ENCODE data around the gene ME3. TPM values are rescaled to one million over a fixed set of nuclear protein-coding genes. Genes with fewer than 3 reads are reported as not detected.

ME3 gene
- total RNA-seq, 2 donors from 2014 or later = 62.4 to 62.5 TPM

DNA sequence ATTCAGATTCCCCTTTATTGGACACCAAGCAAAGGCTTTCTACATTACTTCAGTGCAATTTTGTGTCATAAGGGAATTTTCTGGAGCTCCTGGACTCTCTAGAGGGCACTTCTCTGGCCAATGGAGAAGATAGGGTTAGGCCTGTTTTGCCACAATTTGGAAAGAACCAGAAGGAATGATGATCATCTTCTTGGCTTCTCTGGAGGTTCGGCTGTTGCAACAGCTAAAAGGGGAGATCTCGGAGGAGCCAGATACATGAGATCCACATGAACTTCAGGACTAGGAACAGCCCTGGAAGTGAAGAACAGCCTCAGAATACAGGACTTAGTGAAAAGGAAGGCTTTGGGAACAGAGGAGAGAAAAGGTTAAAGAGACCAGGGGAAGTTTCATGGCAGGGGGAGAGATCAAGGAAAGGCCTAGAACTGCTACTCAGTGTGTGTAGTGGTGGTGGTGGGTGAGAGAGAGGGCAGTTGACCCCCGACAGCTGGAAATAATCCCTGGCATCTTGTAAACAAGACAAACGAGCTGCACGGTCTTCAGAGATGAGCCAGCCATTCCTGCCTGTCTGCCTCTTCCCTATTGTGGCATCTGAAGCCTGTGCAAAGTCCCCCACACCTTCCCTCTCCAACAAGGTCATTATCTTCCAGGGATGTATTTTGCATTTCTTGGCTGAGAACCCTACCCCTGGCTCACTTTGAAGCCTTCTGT is 214.0 kb downstream of the ME3 start:
- H3K36me3 ChIP-seq = no peaks in the 10 kb centered on the region
- H3K27me3 ChIP-seq (replicated peaks; ENCODE audit: insufficient read depth) = no peaks in the 10 kb centered on the region
- H3K4me3 ChIP-seq = no peak overlapping the region
- H3K4me1 ChIP-seq (ENCODE audit: control insufficient read depth in 1 of 2, low read depth in 2 of 2) = peaks cover 8 to 41% of the 10 kb centered on the region in 2 donors
- TF ChIP-seq, protein P1, sequence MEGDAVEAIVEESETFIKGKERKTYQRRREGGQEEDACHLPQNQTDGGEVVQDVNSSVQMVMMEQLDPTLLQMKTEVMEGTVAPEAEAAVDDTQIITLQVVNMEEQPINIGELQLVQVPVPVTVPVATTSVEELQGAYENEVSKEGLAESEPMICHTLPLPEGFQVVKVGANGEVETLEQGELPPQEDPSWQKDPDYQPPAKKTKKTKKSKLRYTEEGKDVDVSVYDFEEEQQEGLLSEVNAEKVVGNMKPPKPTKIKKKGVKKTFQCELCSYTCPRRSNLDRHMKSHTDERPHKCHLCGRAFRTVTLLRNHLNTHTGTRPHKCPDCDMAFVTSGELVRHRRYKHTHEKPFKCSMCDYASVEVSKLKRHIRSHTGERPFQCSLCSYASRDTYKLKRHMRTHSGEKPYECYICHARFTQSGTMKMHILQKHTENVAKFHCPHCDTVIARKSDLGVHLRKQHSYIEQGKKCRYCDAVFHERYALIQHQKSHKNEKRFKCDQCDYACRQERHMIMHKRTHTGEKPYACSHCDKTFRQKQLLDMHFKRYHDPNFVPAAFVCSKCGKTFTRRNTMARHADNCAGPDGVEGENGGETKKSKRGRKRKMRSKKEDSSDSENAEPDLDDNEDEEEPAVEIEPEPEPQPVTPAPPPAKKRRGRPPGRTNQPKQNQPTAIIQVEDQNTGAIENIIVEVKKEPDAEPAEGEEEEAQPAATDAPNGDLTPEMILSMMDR (IDR thresholded peaks at IDR 0.05) = no peak
- no peaks in the 10 kb centered on the region for H3K9me3 ChIP-seq
- no peak overlapping the region for H3K27ac ChIP-seq
- DNase-seq (ENCODE audit: low spot score) (no peak), ATAC-seq (ENCODE audit: insufficient number of reproducible peaks, low FRiP score, low read depth) (no peak)

DNA sequence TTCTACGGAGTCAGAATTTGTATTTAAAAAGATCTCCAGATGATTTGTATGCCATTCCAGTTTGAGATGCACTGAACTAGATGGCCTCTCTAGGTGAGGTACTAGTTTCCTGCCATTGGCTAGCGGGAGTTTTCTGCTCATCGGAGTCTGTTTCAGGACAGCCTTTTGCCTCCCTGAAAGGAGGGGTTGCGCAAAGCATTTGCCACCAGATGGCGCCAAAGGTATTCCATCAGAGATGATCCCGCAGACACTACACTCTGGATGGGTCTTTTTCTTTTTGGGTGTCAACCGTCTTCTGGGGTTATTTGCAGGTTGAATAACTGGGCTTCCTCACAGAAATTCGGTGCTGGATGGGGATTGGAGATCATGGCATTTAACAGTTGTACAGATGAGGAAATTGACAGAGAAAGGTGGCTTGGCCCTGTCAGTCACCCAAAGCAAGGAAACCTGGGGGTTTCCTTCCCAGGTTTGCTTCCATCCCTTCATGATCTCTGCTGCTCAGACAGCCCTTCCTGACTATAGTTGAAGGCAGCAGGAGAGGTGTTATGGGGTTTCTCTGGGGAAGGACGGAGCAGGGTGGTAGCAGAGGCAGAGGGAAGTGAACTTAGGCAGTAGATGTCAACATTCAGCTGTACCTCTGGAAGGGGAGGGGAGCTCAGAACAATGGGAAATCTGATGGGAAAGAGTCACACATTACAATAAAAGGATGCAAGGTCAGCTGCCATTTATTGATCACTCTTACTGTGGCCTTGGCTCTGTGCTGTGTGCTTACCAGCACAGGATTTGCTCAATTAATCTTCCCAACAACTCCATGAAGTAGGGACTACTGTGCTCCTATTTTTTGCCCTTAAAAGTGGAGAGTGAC is 216.1 kb downstream of the ME3 start:
- H3K4me1 ChIP-seq (ENCODE audit: control insufficient read depth in 1 of 2, low read depth in 2 of 2) = peaks cover 8 to 41% of the 10 kb centered on the region in 2 donors
- H3K36me3 ChIP-seq = no peaks in the 10 kb centered on the region
- TF ChIP-seq, protein P1 (IDR thresholded peaks at IDR 0.05) = peak; percentile 89
- DNase-seq (ENCODE audit: low spot score) = peak; percentile 62
- no peaks in the 10 kb centered on the region for H3K9me3 ChIP-seq
- no peak overlapping the region for H3K27ac ChIP-seq
- no peak for ATAC-seq (ENCODE audit: insufficient number of reproducible peaks, low FRiP score, low read depth)
- H3K27me3 ChIP-seq (replicated peaks; ENCODE audit: insufficient read depth) = no peaks in the 10 kb centered on the region
- no peak overlapping the region for H3K4me3 ChIP-seq

DNA sequence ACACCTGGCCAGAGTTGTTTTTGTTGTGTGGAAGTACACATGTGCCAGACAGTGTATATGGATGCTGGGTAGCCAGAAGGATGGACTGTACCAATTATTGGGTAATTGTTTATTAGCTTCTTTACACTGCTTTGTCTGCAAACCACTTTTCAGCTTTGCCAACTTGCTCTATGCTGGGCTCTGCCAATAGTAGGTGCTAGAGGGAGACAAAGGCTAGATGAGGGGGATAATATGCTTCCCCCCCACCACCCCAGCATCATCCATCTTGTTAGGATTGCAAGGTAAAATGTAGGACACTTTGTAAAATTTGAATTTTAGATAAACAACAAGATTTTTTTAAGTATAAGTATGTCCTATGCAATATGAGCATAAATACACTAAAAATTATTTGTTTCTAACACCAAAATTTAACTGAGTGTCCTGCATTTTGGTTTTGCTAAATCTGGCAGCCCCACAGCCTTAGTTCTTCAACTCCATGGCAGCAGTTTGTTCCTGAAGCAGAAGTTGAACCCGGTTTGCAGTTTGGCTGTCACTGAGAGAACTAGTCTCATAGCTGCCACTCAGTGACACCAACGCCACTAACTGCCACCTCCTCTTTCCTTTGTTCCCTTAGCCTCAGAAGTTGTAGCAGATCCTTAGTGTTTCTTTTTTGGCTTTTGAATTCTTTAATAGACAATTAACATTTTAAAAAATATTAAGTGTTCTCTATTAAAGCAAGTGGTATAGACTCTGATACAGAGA is 219.0 kb downstream of the ME3 start:
- DNase-seq (ENCODE audit: low spot score) = no peak
- H3K36me3 ChIP-seq = no peaks in the 10 kb centered on the region
- TF ChIP-seq, protein P1 (IDR thresholded peaks at IDR 0.05) = no peak
- peaks cover 0 to 19% of the 10 kb centered on the region in 2 donors for H3K4me1 ChIP-seq (ENCODE audit: control insufficient read depth in 1 of 2, low read depth in 2 of 2)
- H3K27ac ChIP-seq = no peak overlapping the region
- H3K27me3 ChIP-seq (replicated peaks; ENCODE audit: insufficient read depth) = no peaks in the 10 kb centered on the region
- ATAC-seq (ENCODE audit: insufficient number of reproducible peaks, low FRiP score, low read depth) = no peak
- H3K9me3 ChIP-seq = no peaks in the 10 kb centered on the region
- no peak overlapping the region for H3K4me3 ChIP-seq

DNA sequence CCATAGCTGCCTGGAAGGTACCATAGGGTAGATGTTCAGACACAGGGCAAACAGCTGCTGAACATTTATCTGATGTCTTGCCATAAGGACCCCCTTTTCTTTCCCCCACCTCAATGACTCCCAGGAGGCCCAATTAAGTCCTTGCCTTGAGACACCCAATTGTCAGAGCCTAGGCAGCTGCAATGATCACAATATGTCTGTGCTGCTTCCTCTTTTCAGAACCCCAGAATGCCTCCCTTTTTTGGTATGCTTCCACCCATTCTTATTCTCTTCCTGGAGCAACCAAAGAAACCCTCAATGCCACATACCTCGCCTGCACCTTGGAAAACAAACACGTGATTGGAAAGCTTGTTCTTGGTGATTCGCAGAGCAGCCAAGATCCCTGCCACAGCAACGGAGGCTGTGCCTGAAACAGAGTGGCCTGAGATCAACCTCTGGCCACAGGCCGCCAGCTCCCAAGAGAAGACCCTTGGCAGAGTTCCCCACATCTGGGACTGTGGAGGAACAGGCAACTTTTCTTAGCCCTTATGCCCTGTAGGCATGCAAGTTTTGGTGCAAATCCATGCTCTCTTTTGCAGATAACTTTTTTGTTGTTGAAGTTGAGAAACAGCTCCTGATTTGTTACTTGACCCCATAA is 222.3 kb downstream of the ME3 start:
- Histone ChIP-seq H3K27me3 (replicated peaks; ENCODE audit: insufficient read depth) (no peaks in the 10 kb centered on the region), H3K9me3 (no peaks in the 10 kb centered on the region), H3K4me3 (no peak overlapping the region), H3K36me3 (no peaks in the 10 kb centered on the region), H3K4me1 (ENCODE audit: control insufficient read depth in 1 of 2, low read depth in 2 of 2) (no peaks in the 10 kb centered on the region), H3K27ac (no peak overlapping the region)
- TF ChIP-seq, protein P1 (IDR thresholded peaks at IDR 0.05) = no peak
- DNase-seq (ENCODE audit: low spot score) = no peak
- ATAC-seq (ENCODE audit: insufficient number of reproducible peaks, low FRiP score, low read depth) = no peak

All from thoracic aorta (tissue), 2 donors.